HCT116 (cell line): ENCODE data around the gene GSTA2.

ENCODE experiments used
- CTCF ChIP-seq, 3 experiments: fragments of 200-600 bp in 1 of 3; sonication (generic) in 1 of 3; IDR thresholded peaks in 2 of 3; conservative IDR thresholded peaks in 1 of 3; 2 replicates each; pipeline ENCODE4 v1.5.1; 2012 to 2017; ENCODE audit warnings: low read depth in 2 of 3, low read length in 2 of 3, antibody characterized with exemption in 1 of 3, borderline replicate concordance in 1 of 3, control low read depth in 1 of 3, mild to moderate bottlenecking in 1 of 3, mixed read lengths in 1 of 3, mixed run types in 1 of 3, moderate library complexity in 1 of 3; ENCODE audit not compliant: insufficient read depth in 1 of 3
- EGR1 ChIP-seq: IDR thresholded peaks from 2 replicates; pipeline ENCODE4 v1.6.1; 2012; ENCODE audit warnings: low read depth
- FOSL1 ChIP-seq: IDR thresholded peaks from 2 replicates; pipeline ENCODE4 v1.6.1; 2012; ENCODE audit warnings: low read depth
- JUND ChIP-seq: IDR thresholded peaks from 2 replicates; pipeline ENCODE4 v1.6.1; 2012
- MAX ChIP-seq: IDR thresholded peaks from 2 replicates; pipeline ENCODE4 v1.6.1; 2012
- POLR2A ChIP-seq: IDR thresholded peaks from 2 replicates; pipeline ENCODE4 v1.7.0; 2011; ENCODE audit warnings: borderline replicate concordance; ENCODE audit not compliant: insufficient read depth, insufficient read length; ENCODE audit errors: extremely low read depth
- POLR2AphosphoS5 ChIP-seq: IDR thresholded peaks from 2 replicates; pipeline ENCODE4 v1.6.1; 2011; ENCODE audit warnings: mild to moderate bottlenecking, low read depth, low read length, moderate library complexity
- REST ChIP-seq: IDR thresholded peaks from 2 replicates; pipeline ENCODE4 v1.6.1; 2012; ENCODE audit warnings: low read depth
- SP1 ChIP-seq: IDR thresholded peaks from 2 replicates; pipeline ENCODE4 v1.6.1; 2012; ENCODE audit warnings: low read depth
- TCF7L2 ChIP-seq: IDR thresholded peaks from 2 replicates; pipeline ENCODE4 v1.7.0; 2011; ENCODE audit warnings: borderline replicate concordance, inconsistent platforms; ENCODE audit not compliant: insufficient read depth, insufficient read length; ENCODE audit errors: extremely low read depth
- YY1 ChIP-seq: IDR thresholded peaks from 2 replicates; pipeline ENCODE4 v1.6.1; 2011; ENCODE audit warnings: low read length, low read depth, moderate library complexity, mild to moderate bottlenecking; ENCODE audit not compliant: insufficient replicate concordance; ENCODE audit errors: extremely low read depth

GRCh38 chr6:52720321-52720720, 43.0 kb downstream of the GSTA2 start:
- TF ChIP-seq POLR2A: no peak
- TF ChIP-seq CTCF (IDR thresholded peaks at IDR 0.05 in 2 of 3, conservative IDR thresholded peaks at IDR 0.05 in 1 of 3; ENCODE audit: borderline replicate concordance in 1 of 3, insufficient read depth in 1 of 3, low read depth in 2 of 3, low read length in 2 of 3): no peak
- no peak for TF ChIP-seq FOSL1
- no peak for TF ChIP-seq TCF7L2
- TF ChIP-seq POLR2AphosphoS5: no peak
- no peak for TF ChIP-seq MAX
- no peak for TF ChIP-seq YY1
- TF ChIP-seq JUND: no peak
- no peak for TF ChIP-seq EGR1
- TF ChIP-seq REST: no peak
- no peak for TF ChIP-seq SP1
